K562 treated with DMSO at 1 percent for 12 hours (cell line): ENCODE measurements around the gene CPPED1. TPM values are rescaled to one million over a fixed set of nuclear protein-coding genes. Genes with fewer than 3 reads are reported as not detected.

Source experiments
- total RNA-seq: library from RNA; unstranded; fragments of 300-600 nt; gene quantifications from 2 replicates; pipeline ENCODE4 v1.2.3, GENCODE V29; 2022; ENCODE audit not compliant: insufficient read depth

The CPPED1 gene, protein sequence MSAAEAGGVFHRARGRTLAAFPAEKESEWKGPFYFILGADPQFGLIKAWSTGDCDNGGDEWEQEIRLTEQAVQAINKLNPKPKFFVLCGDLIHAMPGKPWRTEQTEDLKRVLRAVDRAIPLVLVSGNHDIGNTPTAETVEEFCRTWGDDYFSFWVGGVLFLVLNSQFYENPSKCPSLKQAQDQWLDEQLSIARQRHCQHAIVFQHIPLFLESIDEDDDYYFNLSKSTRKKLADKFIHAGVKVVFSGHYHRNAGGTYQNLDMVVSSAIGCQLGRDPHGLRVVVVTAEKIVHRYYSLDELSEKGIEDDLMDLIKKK
- total RNA-seq, result 9.7 and 20.3 TPM in 2 replicates

DNA sequence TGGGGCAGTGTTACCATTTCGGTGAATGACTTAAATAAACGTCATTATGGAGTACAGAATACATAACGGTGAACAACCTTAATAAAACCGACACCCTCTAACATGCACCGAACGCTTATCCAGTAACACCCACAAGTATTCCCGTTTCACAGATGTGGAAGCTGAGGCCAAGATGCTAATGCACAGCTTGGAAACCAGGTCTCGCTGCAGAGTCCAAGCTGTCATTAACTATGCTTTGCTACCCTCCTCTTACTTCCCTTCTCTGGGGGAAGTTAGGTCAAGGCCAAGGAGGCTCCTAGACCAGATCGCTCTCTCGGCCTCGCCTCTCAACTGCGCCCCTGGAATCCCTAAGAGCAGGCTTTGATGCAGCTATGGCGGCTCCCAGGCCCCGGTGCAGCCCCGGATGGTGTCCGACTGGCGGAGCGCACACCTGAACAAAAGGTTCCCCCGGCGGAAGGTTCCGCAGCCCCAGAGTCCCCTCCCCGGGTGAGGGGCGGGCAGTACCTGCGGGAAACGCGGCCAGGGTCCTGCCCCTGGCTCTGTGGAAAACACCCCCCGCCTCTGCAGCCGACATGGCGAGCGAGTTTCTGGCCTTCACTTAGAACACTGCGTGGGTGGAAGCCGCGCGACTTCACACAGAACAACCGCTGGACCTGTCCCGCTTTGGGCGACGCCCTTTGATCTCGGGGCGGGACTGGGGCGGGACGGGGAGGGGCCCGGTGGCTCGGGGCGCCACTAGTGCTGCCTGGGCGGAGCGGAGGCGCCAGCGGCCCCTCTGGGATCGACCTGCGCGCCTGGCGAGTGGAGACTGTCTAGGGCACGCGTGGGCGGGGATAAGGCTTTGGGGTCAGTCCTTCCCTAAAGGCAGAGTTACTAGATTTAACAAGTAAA lies at the start of gene CPPED1:
CPPED1 (minus strand) TSS at position 685 of the 891 bp plus-strand sequence; CDS start at position 574, 111 bp downstream.

Other genes starting within 250 kb of the CPPED1 start
- gene SHISA9, start 97.7 kb upstream of the CPPED1 start, total RNA-seq, result not detected in 2 replicates